Measurements from ENCODE around the gene CERS2.
A peak's percentile ranks its signal among the peaks of the same experiment; 100 is the strongest.

The CERS2 gene

GRCh38 chr1:151012684-151013471, 38.2 kb upstream of the CERS2 start:
- POLR2A ChIA-PET, result interaction anchor here (0.7 kb wide), 1 partner anchor 29 kb away, joined by 3 read pairs; no protein-coding TSS in a partner anchor
- Histone ChIP-seq H3K4me3 (ENCODE audit: low read depth, low read length) (no peak overlapping the region), H3K27ac (ENCODE audit: extremely low read depth, low read depth, low read length) (no peak overlapping the region), H3K36me3 (ENCODE audit: control insufficient read depth in 2 of 2, insufficient read depth in 1 of 2, low read length in 2 of 2) (peaks cover 0 to 10% of the 10 kb centered on the region in 2 experiments; a peak in 1 of 3 replicates), H3K9me3 (ENCODE audit: control insufficient read depth, insufficient read depth, low read depth, low read length) (no peaks in the 10 kb centered on the region), H3K4me1 (ENCODE audit: control insufficient read depth, insufficient read depth, low read length) (0 out of 2 replicates have a peak, but pooled peaks cover under 1% of the 10 kb centered on the region)
- CTCF ChIA-PET, result interaction anchor here (0.6 kb wide), 1 partner anchor 42 kb away, joined by 4 read pairs; no protein-coding TSS in a partner anchor
- TF ChIP-seq ZNF670 (tag by site-specific recombination; IDR thresholded peaks at IDR 0.05; ENCODE audit: low read depth), result no peak
- peak; percentile 93 for TF ChIP-seq PRDM10 (tag by site-specific recombination; IDR thresholded peaks at IDR 0.05)
- TF ChIP-seq ZNF664 (tag by site-specific recombination; IDR thresholded peaks at IDR 0.05), result peak; percentile 97
- TF ChIP-seq REPIN1 (tag by site-specific recombination; IDR thresholded peaks at IDR 0.05; ENCODE audit: low read depth), result peak; percentile 87; the same call in 1 of the 2 replicates

DNA sequence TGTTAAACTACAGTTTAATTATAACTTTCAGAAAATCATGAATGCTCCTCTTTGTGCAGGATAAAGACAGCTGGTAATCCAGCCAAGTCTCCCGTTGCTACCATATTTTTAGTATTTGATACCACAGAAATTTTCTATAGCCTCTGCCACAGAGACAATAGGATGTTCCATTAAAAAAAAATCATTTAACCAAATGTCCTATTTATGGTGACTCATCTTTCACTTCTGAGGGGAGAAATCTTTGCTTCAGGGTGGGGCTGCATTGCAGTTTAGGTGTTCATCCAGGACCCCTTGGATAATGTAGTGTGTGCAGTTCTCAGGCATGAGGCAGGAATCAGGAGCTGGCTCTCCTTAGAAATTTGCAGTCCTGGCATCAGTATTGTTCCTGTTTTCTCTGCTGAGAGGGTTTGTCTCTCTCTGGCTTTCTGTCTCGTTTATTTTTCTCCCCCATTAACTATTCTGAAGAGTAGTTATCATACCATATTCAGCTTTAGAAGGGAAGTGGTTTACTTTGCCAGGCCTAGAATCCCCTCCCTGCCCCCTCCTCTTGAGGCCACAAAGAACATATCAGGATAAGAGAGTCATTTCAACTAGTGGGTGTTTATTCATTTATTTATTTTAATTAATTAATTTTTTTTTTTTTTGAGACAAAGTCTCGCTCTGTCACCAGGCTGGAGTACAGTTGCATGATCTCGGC, 36.7 kb upstream of the CERS2 start:
- H3K4me3 ChIP-seq (ENCODE audit: low read depth, low read length), result no peak overlapping the region
- ChIA-PET POLR2A (no interaction called here), CTCF (interaction anchor here (0.5 to 1.6 kb wide), 5 partner anchors 10 to 793 kb away, joined by 3 to 6 read pairs (median 3); no protein-coding TSS in a partner anchor)
- no peak for TF ChIP-seq ZNF549 (tag by site-specific recombination; IDR thresholded peaks at IDR 0.05)
- no peak for TF ChIP-seq KLF10 (tag by site-specific recombination; IDR thresholded peaks at IDR 0.05)
- no peak for TF ChIP-seq ZNF184 (tag by site-specific recombination; IDR thresholded peaks at IDR 0.05)
- no peak for TF ChIP-seq ZNF221 (tag by site-specific recombination; IDR thresholded peaks at IDR 0.05; ENCODE audit: borderline replicate concordance)
- no peak for TF ChIP-seq ZNF555 (tag by site-specific recombination; conservative IDR thresholded peaks at IDR 0.05)
- TF ChIP-seq ZNF335 (tag by site-specific recombination; conservative IDR thresholded peaks at IDR 0.05), result 0 out of 2 replicates have a peak, but pooled peaks have one; percentile 14
- no peak for TF ChIP-seq ZNF214 (tag by site-specific recombination; IDR thresholded peaks at IDR 0.05; ENCODE audit: borderline replicate concordance)
- no peak for TF ChIP-seq PRDM1 (tag by site-specific recombination; IDR thresholded peaks at IDR 0.05)
- H3K4me1 ChIP-seq (ENCODE audit: control insufficient read depth, insufficient read depth, low read length), result 0 out of 2 replicates have a peak, but pooled peaks cover 3% of the 10 kb centered on the region
- no peaks in the 10 kb centered on the region for H3K9me3 ChIP-seq (ENCODE audit: control insufficient read depth, insufficient read depth, low read depth, low read length)
- peaks cover 0 to 8% of the 10 kb centered on the region in 2 experiments; a peak in 1 of 3 replicates for H3K36me3 ChIP-seq (ENCODE audit: control insufficient read depth in 2 of 2, insufficient read depth in 1 of 2, low read length in 2 of 2)
- H3K27ac ChIP-seq (ENCODE audit: extremely low read depth, low read depth, low read length), result no peak overlapping the region

GRCh38 chr1:151010346-151010726, 35.7 kb upstream of the CERS2 start:
- CTCF ChIA-PET, result interaction anchor here (1.0 to 1.6 kb wide), 3 partner anchors 14 to 49 kb away, joined by 4 to 6 read pairs (median 4); partner anchors contain the start of gene CDC42SE1
- H3K4me3 ChIP-seq (ENCODE audit: low read depth, low read length), result no peak overlapping the region
- peaks cover 0 to 3% of the 10 kb centered on the region in 2 experiments; a peak in 1 of 3 replicates for H3K36me3 ChIP-seq (ENCODE audit: control insufficient read depth in 2 of 2, insufficient read depth in 1 of 2, low read length in 2 of 2)
- H3K4me1 ChIP-seq (ENCODE audit: control insufficient read depth, insufficient read depth, low read length), result 0 out of 2 replicates have a peak, but pooled peaks cover 3% of the 10 kb centered on the region
- POLR2A ChIA-PET, result interaction anchor here (0.7 kb wide), 2 partner anchors 10 to 320 kb away, joined by 3 to 7 read pairs; no protein-coding TSS in a partner anchor
- no peak overlapping the region for H3K27ac ChIP-seq (ENCODE audit: extremely low read depth, low read depth, low read length)
- no peaks in the 10 kb centered on the region for H3K9me3 ChIP-seq (ENCODE audit: control insufficient read depth, insufficient read depth, low read depth, low read length)
- TF ChIP-seq ZNF146 (tag by site-specific recombination; IDR thresholded peaks at IDR 0.05), result no peak
- TF ChIP-seq IKZF3 (tag by site-specific recombination; IDR thresholded peaks at IDR 0.05), result peak; percentile 59; the same call in 1 of the 2 replicates
- TF ChIP-seq, protein P1, sequence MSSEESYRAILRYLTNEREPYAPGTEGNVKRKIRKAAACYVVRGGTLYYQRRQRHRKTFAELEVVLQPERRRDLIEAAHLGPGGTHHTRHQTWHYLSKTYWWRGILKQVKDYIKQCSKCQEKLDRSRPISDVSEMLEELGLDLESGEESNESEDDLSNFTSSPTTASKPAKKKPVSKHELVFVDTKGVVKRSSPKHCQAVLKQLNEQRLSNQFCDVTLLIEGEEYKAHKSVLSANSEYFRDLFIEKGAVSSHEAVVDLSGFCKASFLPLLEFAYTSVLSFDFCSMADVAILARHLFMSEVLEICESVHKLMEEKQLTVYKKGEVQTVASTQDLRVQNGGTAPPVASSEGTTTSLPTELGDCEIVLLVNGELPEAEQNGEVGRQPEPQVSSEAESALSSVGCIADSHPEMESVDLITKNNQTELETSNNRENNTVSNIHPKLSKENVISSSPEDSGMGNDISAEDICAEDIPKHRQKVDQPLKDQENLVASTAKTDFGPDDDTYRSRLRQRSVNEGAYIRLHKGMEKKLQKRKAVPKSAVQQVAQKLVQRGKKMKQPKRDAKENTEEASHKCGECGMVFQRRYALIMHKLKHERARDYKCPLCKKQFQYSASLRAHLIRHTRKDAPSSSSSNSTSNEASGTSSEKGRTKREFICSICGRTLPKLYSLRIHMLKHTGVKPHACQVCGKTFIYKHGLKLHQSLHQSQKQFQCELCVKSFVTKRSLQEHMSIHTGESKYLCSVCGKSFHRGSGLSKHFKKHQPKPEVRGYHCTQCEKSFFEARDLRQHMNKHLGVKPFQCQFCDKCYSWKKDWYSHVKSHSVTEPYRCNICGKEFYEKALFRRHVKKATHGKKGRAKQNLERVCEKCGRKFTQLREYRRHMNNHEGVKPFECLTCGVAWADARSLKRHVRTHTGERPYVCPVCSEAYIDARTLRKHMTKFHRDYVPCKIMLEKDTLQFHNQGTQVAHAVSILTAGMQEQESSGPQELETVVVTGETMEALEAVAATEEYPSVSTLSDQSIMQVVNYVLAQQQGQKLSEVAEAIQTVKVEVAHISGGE (tag by site-specific recombination; conservative IDR thresholded peaks at IDR 0.05; ENCODE audit: low read depth), result no peak
- no peak for TF ChIP-seq ZNF837 (tag by site-specific recombination; IDR thresholded peaks at IDR 0.05)
- 0 out of 2 replicates have a peak, but pooled peaks have one; percentile 10 for TF ChIP-seq ZBTB17 (tag by site-specific recombination; IDR thresholded peaks at IDR 0.05)
- TF ChIP-seq ZBTB48 (tag by site-specific recombination; IDR thresholded peaks at IDR 0.05), result no peak

Measured in HEK293 (cell line).